ENCODE data around the gene SMG7. TPM values are rescaled to one million over a fixed set of nuclear protein-coding genes. Genes with fewer than 3 reads are reported as not detected.

The SMG7 gene
- total and polyA plus RNA-seq, 8 donors = 49.6 to 69.6 (median 64.8) TPM

- DNase-seq (no peak), ATAC-seq (no peak)
- H3K4me1 ChIP-seq = peaks cover 22 to 86% of the 10 kb centered on the region in 2 donors
- TF ChIP-seq CTCF (IDR thresholded peaks at IDR 0.05) = no peak
- H3K27ac ChIP-seq = peak overlapping the region in 1 of 2 donors; percentile 23
- no peaks in the 10 kb centered on the region for H3K9me3 ChIP-seq
- no peaks in the 10 kb centered on the region for H3K36me3 ChIP-seq
- H3K4me3 ChIP-seq = no peak overlapping the region
- intact Hi-C loops (cut with DNase I) = loop anchor here in 1 of 2 donors (10.0 kb wide), 2 partner anchors 67 to 157 kb away; partner anchors contain the start of gene ARPC5
- H3K27me3 ChIP-seq = no peaks in the 10 kb centered on the region
Measured at GRCh38 chr1:183477986-183478781, 5.9 kb downstream of the SMG7 start.

DNA sequence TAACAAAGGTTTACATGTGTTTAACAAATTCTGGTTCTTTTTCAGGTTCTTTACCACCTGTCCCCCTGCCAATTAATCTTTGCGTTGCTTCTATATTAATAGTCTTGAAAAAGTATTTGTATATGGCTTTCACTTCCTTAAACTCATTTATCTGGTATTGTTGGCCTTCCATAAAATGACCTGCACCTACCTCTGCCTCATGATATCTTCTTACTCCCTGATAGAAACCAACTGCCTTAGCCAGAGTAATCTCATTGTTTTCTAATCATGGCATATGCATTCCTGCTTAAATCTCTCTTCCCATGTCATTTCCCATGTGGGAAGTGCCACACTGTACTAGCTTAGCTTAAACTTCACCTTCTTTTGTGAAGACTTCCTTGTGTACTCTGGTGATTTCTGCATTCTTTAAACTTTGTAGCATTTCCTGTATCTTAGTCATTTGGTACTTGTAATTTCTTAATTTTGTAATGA is 8.7 kb downstream of the SMG7 start:
- TF ChIP-seq CTCF (IDR thresholded peaks at IDR 0.05) = no peak
- Histone ChIP-seq H3K9me3 (no peaks in the 10 kb centered on the region), H3K4me1 (peaks cover 19 to 76% of the 10 kb centered on the region in 2 donors), H3K27me3 (no peaks in the 10 kb centered on the region), H3K36me3 (no peaks in the 10 kb centered on the region), H3K4me3 (no peak overlapping the region), H3K27ac (peak overlapping the region in 1 of 2 donors; percentile 59)
- DNase-seq = no peak
- intact Hi-C loops (cut with DNase I) = no loop called here
- peak; percentile 34 for ATAC-seq

DNA sequence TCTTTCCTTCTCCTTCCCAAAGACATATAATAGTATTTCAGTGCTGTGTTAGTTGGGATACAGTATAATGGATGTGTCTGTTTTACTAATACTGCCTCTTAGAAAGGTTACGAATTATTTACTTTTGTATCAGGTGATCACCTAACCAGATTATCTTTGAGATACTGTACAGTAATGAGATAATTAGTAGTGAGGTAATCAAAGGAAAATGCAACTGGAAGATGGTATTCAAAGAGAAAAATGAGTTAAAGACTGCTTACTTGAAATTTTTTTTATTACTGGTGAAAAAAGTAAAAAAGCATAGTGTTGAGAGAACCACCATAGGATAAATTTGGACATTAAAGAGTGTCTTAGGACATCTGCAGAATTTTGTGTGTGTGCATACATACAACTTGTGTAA is 10.9 kb downstream of the SMG7 start:
- no peaks in the 10 kb centered on the region for H3K36me3 ChIP-seq
- intact Hi-C loops (cut with DNase I) = no loop called here
- no peak overlapping the region for H3K4me3 ChIP-seq
- H3K27me3 ChIP-seq = no peaks in the 10 kb centered on the region
- DNase-seq (no peak), ATAC-seq (no peak)
- H3K4me1 ChIP-seq = peaks cover 19 to 78% of the 10 kb centered on the region in 2 donors
- no peaks in the 10 kb centered on the region for H3K9me3 ChIP-seq
- no peak for TF ChIP-seq CTCF (IDR thresholded peaks at IDR 0.05)
- H3K27ac ChIP-seq = no peak overlapping the region

GRCh38 chr1:183484254-183484653 is 12.0 kb downstream of the SMG7 start:
- Histone ChIP-seq H3K4me1 (peaks cover 11 to 67% of the 10 kb centered on the region in 2 donors), H3K27ac (no peak overlapping the region), H3K4me3 (no peak overlapping the region), H3K36me3 (no peaks in the 10 kb centered on the region), H3K27me3 (no peaks in the 10 kb centered on the region), H3K9me3 (no peaks in the 10 kb centered on the region)
- TF ChIP-seq CTCF (IDR thresholded peaks at IDR 0.05) = no peak
- ATAC-seq (no peak), DNase-seq (no peak)
- intact Hi-C loops (cut with DNase I) = no loop called here

DNA sequence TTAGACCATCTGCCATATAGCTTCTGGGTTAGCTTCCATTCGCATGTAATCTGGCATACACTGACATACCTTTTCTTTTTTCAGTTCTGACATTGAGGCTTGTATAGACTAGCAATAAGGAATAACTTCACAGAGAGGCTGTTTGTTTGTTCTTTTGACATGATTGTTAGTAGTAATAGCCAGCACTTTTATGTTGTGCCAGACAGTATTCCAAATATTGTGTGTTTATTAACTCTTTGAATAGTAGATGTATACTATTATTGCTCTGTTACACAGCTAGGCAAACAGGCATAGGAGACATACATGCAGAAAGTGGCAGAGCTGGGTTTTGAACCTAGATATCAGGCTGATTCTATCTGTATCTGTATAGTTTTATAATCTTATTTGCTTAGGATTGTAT is 12.6 kb downstream of the SMG7 start:
- intact Hi-C loops (cut with DNase I) = no loop called here

More for the DNA sequence above, 12.6 kb downstream of the SMG7 start:
- Histone ChIP-seq H3K4me1 (peaks cover 11 to 62% of the 10 kb centered on the region in 2 donors), H3K4me3 (no peak overlapping the region), H3K9me3 (no peaks in the 10 kb centered on the region), H3K27me3 (no peaks in the 10 kb centered on the region), H3K36me3 (no peaks in the 10 kb centered on the region), H3K27ac (no peak overlapping the region)
- no peak for TF ChIP-seq CTCF (IDR thresholded peaks at IDR 0.05)
- ATAC-seq = no peak
- DNase-seq = no peak
